ENCODE results near the gene MS4A8.

GRCh38 chr11:60705895-60706294 lies 6.5 kb downstream of the MS4A8 start:
- no peak for TF ChIP-seq EGR1 (IDR thresholded peaks at IDR 0.05)
- TF ChIP-seq YY1 (IDR thresholded peaks at IDR 0.05; ENCODE audit: low read depth) = no peak
- TF ChIP-seq TAF1 (IDR thresholded peaks at IDR 0.05; ENCODE audit: low read depth) = no peak
- no peak for TF ChIP-seq EP300 (IDR thresholded peaks at IDR 0.05; ENCODE audit: borderline replicate concordance)
- no peak for TF ChIP-seq MAX (IDR thresholded peaks at IDR 0.05)
- no peak for TF ChIP-seq CEBPB (IDR thresholded peaks at IDR 0.05)
- no peak for TF ChIP-seq NFIC (IDR thresholded peaks at IDR 0.05)
- TF ChIP-seq TEAD4 (IDR thresholded peaks at IDR 0.05) = no peak
- TF ChIP-seq RAD21 (IDR thresholded peaks at IDR 0.05; ENCODE audit: low read depth) = no peak
- TF ChIP-seq REST (IDR thresholded peaks at IDR 0.05; ENCODE audit: low read depth) = no peak

Measured in Ishikawa (cell line).